Right cardiac atrium (tissue), 5 donors: ENCODE measurements around the gene SWI5. TPM values are rescaled to one million over a fixed set of nuclear protein-coding genes. Genes with fewer than 3 reads are reported as not detected.

Experiments
- microRNA-seq, 2 donors: library from miRNA; unstranded; fragments of <30 nt; microRNA quantifications; one replicate each; pipeline ENCODE4 v1.2.0, GENCODE V29; 2020 to 2021
- polyA plus RNA-seq: library from polyadenylated mRNA; stranded (reverse); fragments of 200-250 nt; gene quantifications from one replicate; pipeline ENCODE4 v1.2.3, GENCODE V29; 2013
- total RNA-seq, 4 donors: library from RNA; stranded (reverse); fragmentation: NEBNext Ultra II Directional; extraction: Animal tissue kit (Norgen Biotek cat#: 25700); gene quantifications; one replicate each; pipeline ENCODE4 v1.2.1, GENCODE V29; 2021
- donor health status: healthy with polysubstance abuse.
- donor health status: DM: no; HTN: yes; CAD: no.
- donor health status: DM: no; HTN: no; CAD: no.
- donor health status: DM: no; HTN: yes; CAD: no; lungs with severe emphysema.
- donor health status: DM: yes; HTN: yes; CAD: no.

SWI5 gene
- total and polyA plus RNA-seq, 5 donors, result 18.7 to 33.7 (median 21.6) TPM

Small RNA genes lying within 50 kb of the gene (microRNA-seq; reads per million reads assigned to microRNA genes)
- gene MIR199B (488 to 1,278 reads per million in 2 donors), gene MIR3154 (1.6 to 1.7 reads per million in 2 donors)

Other genes with a start within 250 kb of the SWI5 start
- 1 to 10 TPM; 6.1 to 8.7 (median 6.4) TPM for gene NAIF1, start 209.0 kb upstream of the SWI5 start, total RNA-seq
- gene NAIF1, start 209.0 kb upstream of the SWI5 start, polyA plus RNA-seq, result 5.0 TPM
- gene SLC25A25, start 208.0 kb upstream of the SWI5 start, total RNA-seq, result 10 to 100 TPM in 1 of 4 donors, 1 to 10 TPM in 3; 6.3 to 16.1 (median 7.0) TPM
- gene SLC25A25, start 208.0 kb upstream of the SWI5 start, polyA plus RNA-seq, result 5.8 TPM
- gene PTGES2, start 148.5 kb upstream of the SWI5 start, total RNA-seq, result 100 to 1,000 TPM; 122 to 128 (median 126) TPM
- 162 TPM for gene PTGES2, start 148.5 kb upstream of the SWI5 start, polyA plus RNA-seq
- gene LCN2, start 126.8 kb upstream of the SWI5 start, total RNA-seq, result not detected
- gene LCN2, start 126.8 kb upstream of the SWI5 start, polyA plus RNA-seq, result 0.16 TPM
- gene BBLN, start 116.0 kb upstream of the SWI5 start, total RNA-seq, result 10 to 100 TPM; 41.6 to 58.0 (median 49.1) TPM
- 138 TPM for gene BBLN, start 116.0 kb upstream of the SWI5 start, polyA plus RNA-seq
- gene CIZ1, start 84.7 kb upstream of the SWI5 start, total RNA-seq, result 10 to 100 TPM; 75.9 to 81.5 (median 81.0) TPM
- 39.0 TPM for gene CIZ1, start 84.7 kb upstream of the SWI5 start, polyA plus RNA-seq
- gene DNM1, start 72.9 kb upstream of the SWI5 start, total RNA-seq, result 1 to 10 TPM; 4.4 to 7.4 (median 5.8) TPM
- 6.0 TPM for gene DNM1, start 72.9 kb upstream of the SWI5 start, polyA plus RNA-seq
- gene GOLGA2, start 269 bp upstream of the SWI5 start, total RNA-seq, result 100 to 1,000 TPM in 2 of 4 donors, 10 to 100 TPM in 2; 85.6 to 124 (median 101) TPM
- 84.2 TPM for gene GOLGA2, start 269 bp upstream of the SWI5 start, polyA plus RNA-seq
- 10 to 100 TPM; 19.9 to 29.0 (median 25.9) TPM for gene TRUB2, start 46.2 kb downstream of the SWI5 start, total RNA-seq
- 24.6 TPM for gene TRUB2, start 46.2 kb downstream of the SWI5 start, polyA plus RNA-seq
- 10 to 100 TPM; 26.5 to 28.9 (median 27.6) TPM for gene COQ4, start 46.6 kb downstream of the SWI5 start, total RNA-seq
- gene COQ4, start 46.6 kb downstream of the SWI5 start, polyA plus RNA-seq, result 41.8 TPM
- gene SLC27A4, start 64.3 kb downstream of the SWI5 start, total RNA-seq, result 10 to 100 TPM; 14.7 to 20.4 (median 18.4) TPM
- 21.7 TPM for gene SLC27A4, start 64.3 kb downstream of the SWI5 start, polyA plus RNA-seq
- gene URM1, start 95.1 kb downstream of the SWI5 start, total RNA-seq, result 10 to 100 TPM; 46.5 to 57.4 (median 52.7) TPM
- gene URM1, start 95.1 kb downstream of the SWI5 start, polyA plus RNA-seq, result 44.2 TPM
- 10 to 100 TPM; 12.8 to 23.2 (median 17.7) TPM for gene CERCAM, start 144.6 kb downstream of the SWI5 start, total RNA-seq
- 12.3 TPM for gene CERCAM, start 144.6 kb downstream of the SWI5 start, polyA plus RNA-seq
- gene ODF2, start 179.7 kb downstream of the SWI5 start, total RNA-seq, result 10 to 100 TPM; 13.8 to 15.4 (median 14.4) TPM
- 9.6 TPM for gene ODF2, start 179.7 kb downstream of the SWI5 start, polyA plus RNA-seq
- gene GLE1, start 228.4 kb downstream of the SWI5 start, total RNA-seq, result 10 to 100 TPM; 15.7 to 19.3 (median 17.9) TPM
- 10.6 TPM for gene GLE1, start 228.4 kb downstream of the SWI5 start, polyA plus RNA-seq